GM19438 (cell line): ENCODE measurements around the gene GPR153.

Experiments used
- ATAC-seq: cut with Tn5 transposase; IDR thresholded peaks from one replicate; pipeline ENCODE4 v1.9.1; 2021; ENCODE audit warnings: low read depth; ENCODE audit not compliant: unreplicated experiment

Gene GPR153

DNA sequence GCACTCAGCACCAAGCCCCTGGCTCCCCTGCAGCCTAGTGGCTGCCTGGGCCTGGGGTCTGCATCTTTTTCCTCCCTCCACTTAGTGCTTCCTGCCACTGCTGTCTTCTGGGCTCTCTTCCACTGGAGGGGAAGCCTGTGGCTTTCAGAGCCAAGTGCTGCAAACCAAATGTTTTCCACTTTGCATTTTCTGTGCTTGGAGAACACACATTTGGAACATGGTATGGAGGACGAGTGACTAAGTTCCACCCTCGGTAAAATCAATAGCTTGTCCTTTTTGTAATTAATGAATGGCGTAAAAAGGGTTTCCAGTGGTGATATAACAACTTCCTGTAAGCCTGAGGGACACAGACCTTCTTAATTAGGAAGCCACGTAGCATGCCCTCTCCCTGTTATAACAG is 10.1 kb upstream of the GPR153 start:
- ATAC-seq: no peak

GRCh38 chr1:6270401-6270800 is 9.5 kb upstream of the GPR153 start:
- ATAC-seq: no peak

- ATAC-seq: no peak
These were observed 9.0 kb upstream of the GPR153 start for GRCh38 chr1:6269720-6270400.

DNA sequence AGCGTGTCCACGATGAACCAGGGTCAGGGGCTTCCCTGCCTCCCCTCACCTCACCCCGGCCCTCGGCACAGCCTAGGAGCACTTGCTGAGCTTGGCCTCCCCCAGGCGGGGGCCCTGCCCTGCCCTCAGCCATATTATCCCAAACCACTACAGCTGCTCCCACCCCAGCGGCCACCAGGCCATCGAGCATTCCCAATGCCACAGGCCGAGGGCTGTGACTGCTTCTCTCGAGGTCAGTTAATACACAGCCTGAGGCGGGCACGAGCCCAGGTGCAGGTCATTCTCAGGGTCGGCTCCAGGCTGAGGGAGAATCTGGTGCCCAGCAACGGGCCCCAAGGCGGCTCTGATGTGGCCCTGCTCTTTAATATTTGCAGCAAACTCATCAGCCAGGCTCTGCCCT is 8.4 kb upstream of the GPR153 start:
- no peak for ATAC-seq

GRCh38 chr1:6268415-6268814 is 7.5 kb upstream of the GPR153 start:
- no peak for ATAC-seq

DNA sequence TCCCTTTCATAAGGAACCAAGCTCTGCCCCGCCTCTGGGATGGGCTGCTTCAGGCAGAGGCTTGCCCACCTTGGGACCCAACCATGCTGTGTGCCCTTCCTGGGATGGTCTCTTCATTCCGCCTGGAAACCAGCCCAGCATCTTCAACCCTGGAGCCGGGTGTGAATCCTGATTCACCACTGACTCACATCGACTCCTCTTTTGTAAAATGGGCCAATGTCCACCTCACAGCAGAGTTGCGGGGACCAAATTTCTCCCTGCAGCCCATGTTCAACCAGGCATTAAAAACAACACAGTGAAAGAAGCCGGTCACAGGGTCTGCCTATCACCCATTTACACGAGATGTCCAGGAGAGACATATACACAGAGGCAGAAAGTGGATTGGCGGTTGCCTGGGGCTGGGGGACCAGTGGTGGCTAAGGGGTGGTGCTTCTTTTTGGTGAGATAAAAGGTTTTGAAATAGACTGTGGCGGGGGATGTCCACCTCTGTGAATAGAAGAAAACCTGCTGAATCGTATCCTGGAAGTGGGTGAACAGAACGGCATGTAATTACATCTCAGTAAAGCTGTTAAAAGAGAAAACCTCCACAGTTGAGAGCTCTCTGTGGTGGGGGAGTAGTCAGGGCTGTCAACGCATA is 6.9 kb upstream of the GPR153 start:
- no peak for ATAC-seq

- ATAC-seq: no peak
These were observed 5.7 kb upstream of the GPR153 start for GRCh38 chr1:6266641-6267040.

- no peak for ATAC-seq
These were observed 4.3 kb upstream of the GPR153 start for GRCh38 chr1:6265151-6265550.

DNA sequence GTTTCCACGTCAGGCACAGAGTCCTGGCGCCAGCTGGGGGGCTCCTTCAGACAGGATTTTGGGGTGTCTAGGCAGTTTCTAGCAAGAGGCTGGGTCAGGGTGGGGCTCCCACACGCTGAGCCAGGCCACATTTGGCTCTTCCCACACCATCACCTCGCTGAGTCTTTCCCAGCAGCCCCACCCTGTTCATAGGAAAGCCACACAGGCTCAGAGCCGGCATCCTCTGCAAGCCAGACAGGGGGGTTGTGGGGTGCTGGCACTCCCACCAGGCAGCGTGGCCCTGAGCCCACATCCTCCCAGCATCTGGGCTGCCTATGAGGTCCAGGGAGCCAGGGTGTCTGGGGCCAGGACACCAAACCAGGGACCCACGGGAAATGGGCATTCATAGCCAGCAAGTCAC is 2.8 kb upstream of the GPR153 start:
- no peak for ATAC-seq

DNA sequence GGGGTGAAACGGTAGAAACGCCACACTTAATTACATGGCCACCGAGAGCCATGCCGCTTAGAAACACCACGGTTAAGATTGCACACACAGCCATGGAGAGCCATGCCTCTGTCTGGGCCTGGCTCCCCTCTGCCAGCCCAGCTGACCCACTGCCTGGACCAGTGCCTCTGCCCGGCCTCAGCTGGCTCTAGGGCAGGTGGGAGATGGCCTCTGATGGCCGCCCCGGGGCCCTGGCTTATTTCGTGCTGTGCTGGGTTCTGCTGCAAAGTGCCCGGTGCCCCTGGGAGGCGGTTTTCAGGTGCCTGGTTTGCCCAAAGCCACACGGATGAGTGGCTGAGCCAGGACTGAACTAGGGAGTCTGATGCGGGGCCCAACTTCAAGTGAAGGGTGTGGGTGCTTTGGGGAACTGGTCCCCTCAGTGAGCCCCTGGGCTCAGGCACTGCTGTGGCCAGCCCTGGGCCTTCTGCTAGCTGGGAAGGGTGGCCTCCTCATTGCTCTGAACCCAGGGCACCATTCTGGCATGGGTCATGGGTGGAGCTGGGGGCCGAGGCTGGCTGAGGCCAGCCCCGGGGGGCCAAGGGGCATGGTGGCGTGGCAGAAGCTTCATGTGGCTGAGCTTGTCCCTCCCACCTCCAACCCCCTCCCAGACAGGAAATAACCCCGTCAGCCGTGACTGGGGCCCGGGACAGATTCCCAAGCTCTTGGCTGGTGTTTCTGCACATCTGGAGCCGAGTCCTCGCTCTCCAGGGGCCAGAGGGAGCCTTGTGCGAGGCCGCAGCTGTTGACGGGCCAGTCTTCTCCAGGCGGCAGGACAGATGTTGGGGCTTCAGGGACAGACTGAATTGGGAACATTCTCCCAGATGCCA is 1.9 kb upstream of the GPR153 start:
- no peak for ATAC-seq

- no peak for ATAC-seq
These were observed 707 bp upstream of the GPR153 start for GRCh38 chr1:6261615-6261995.

DNA sequence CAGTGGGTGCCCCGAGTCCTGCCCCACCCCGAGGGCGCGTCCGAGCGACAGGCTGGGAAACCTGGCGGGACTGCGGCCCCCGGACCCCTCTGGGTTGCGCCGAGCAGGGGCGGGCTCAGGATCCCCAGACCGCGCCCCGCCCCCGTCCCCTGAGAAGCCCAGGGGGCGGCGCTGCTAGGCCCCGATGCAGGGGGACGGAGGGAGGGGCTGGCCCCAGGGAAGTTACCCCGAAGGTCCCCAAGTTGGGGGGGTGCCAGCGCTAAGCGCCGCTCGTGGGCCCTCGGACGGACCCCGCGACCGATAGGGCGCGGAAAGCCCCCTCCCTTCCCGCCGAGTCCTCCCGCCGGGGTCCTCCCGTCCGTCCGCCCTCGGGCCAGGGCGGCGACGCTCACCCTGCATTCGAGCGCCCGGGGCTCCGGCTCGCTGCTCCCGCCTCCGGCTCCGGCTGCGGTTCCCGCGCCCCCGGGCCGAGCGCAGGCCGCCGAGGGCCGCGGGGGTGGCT is 414 bp downstream of the GPR153 start:
- ATAC-seq: peak; percentile 41

DNA sequence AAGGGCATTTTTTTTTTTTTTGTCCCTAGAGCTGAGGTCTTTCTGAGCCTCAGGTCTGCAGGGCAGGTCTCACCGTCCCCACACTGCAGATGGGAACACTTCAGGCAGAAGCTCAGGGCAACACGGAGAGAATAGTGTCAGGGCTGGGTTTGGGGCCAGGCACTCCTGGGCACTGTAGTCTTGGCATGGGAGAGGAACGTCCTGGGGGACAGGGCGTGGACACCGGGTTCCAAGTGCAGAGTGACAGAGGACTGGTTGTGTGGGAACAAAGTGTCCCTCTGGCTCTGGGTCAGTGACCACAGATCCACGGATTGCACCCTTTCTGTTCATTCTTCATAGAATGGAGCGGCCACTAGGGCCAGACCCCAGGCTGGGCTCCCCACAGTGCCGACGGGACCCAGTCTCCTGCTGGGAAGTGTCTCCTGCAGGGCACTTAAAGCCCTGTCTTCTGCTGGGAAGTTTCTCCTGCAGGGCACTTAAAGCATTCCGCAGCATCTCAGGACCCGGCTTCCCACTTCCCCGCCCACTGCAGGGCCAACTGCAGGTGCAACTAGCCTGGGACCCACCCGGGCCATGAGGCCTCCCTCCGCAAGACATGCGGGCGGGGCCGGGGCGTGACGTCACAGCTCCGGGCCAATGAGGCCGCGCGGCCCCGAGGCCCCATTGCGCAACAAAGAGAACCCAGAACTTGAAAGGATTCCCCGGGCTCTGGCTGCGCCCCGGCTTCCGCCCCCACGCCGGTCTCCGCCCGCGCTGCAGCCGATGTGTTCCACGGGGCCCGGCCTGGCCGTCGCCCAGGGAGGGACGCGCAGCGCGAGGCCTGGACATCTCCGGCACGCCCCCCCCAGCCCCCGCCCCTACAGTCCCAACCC is 1.2 kb downstream of the GPR153 start:
- ATAC-seq: peak; percentile 65

GRCh38 chr1:6258675-6259074 is 2.2 kb downstream of the GPR153 start:
- no peak for ATAC-seq

- ATAC-seq: no peak
These were observed 3.3 kb downstream of the GPR153 start for GRCh38 chr1:6257541-6258069.

DNA sequence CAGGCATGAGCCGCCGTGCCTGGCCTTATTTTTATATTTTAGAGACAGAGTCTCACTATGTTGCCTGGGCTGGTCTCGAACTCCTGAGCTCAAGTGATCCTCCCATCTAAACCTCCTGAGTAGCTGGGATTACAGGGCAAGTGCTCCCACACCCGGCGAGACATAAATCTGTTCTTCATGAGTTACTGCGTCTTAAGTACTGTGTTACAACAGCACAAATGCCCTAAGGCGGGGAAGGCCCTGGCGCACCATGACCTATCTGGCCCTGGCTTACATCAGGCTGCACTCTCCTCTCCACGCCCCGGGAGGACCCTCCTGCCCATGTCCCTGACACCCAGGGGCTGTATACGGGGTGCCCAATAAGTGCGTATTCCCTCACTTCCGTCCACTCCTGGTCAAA is 4.3 kb downstream of the GPR153 start:
- ATAC-seq: no peak

- ATAC-seq: no peak
These were observed 6.2 kb downstream of the GPR153 start for GRCh38 chr1:6254691-6255090.

DNA sequence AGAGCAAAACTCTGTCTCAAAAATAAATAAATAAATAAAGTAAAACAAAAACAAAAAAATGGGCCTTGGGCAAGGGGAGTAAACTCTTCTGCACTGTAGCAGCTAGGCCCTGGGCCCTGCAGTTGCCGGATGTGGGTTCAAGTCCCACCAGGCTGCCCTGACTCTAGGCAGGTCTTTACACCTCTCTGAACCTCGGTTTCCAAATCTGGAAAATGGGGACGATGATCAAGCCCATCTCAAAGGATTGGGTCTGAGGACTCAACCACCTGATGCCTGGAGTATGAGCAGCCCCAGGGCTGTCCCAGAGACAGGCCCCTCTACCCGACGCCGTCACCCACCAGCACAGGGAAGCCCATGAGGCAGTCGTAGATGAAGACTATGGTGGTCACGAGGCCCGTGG is 7.5 kb downstream of the GPR153 start:
- no peak for ATAC-seq

GRCh38 chr1:6252374-6252710 is 8.6 kb downstream of the GPR153 start:
- ATAC-seq: no peak

- no peak for ATAC-seq
These were observed 9.1 kb downstream of the GPR153 start for GRCh38 chr1:6251681-6252373.
